NK-92 (cell line): ENCODE results near the gene DPF3.

ENCODE experiments used
- DNase-seq: peaks from one replicate; lab custom pipeline; 2025; ENCODE audit not compliant: unreplicated experiment; lab: John Stamatoyannopoulos, UW

DPF3 gene

DNA sequence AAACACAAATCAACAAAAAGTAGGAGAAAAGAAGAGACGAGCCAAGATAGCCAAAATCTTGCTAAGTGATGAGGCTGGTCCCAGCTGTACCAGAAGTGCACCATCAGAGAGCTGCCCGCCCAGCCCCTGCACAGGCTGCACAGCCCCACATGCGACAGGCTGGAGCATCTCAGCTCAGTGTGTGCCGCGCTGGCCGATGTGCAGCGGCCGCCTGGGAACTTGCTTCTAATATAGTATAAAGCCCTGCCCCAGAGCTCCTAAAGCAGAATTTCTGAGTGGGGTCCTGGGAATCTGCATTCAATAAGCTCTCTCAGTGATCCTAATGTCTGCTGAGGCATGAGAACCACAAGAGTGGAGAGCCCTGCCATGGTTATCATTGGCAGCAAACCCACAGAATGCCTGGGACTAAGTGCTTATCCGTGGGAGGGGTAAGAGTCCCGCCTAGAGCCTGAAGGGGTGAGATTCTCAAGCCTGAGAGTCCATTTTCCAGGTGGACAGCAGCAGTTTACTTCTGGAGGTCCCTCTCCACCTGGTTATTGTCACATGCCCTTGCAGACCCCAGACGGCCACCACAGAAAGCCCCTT, 171.6 kb downstream of the DPF3 start:
- DNase-seq: no peak

DNA sequence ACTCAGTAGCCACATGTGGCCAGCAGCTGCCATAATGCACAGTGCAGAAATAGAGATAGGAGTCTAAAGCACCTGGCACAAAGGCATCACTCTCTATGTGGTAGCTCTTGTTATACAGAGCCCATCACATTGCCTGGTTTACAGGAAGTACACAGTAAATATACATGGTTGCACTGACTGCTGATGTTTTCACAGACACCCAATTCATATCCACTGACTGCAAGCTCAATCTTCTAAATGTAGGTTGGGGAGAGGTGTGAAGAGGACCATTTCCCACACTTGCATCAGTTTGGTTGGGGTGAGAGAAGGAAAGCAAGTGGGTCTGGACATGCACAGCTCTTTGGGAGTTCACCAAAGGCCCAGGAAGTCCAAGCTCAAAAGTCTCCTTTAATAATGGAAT, 172.8 kb downstream of the DPF3 start:
- no peak for DNase-seq

DNA sequence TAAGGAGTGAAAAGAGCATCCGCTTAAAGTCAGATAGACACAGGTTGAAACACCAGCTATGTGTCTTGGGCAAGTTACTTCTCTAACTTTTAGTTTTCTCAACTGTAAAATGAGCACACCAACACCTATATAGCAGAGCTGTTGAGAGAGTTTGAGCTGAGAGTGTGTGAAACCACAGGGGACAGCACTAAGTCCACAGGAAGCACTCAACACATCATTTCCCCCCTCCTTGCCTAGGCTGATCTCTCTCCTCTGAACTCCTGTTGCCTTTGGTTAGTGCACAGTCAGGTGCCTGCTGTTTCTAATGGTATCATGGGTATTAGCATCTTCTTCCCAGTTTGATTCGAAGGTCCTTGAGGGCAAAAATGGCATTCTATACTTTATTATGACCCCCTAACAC, 176.7 kb downstream of the DPF3 start:
- DNase-seq: no peak

DNA sequence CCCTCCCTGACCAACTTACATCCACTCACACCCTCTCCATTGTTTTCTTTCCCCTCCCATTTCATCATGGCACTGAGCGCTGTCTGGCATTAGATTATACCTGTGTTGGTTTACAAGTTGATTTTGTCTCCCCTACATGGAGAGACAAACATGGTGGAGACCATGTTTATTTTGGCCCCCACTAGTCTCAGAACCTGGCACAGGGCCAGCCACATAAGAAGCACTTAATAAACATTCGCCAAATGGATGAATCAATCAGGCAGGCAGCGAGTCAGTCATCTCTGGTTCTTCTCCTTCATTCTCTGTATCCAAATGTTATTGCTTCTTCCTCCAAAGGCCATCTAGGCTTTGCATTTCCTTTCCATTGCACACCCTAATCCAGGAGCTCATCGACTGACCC, 177.4 kb downstream of the DPF3 start:
- DNase-seq: no peak

DNA sequence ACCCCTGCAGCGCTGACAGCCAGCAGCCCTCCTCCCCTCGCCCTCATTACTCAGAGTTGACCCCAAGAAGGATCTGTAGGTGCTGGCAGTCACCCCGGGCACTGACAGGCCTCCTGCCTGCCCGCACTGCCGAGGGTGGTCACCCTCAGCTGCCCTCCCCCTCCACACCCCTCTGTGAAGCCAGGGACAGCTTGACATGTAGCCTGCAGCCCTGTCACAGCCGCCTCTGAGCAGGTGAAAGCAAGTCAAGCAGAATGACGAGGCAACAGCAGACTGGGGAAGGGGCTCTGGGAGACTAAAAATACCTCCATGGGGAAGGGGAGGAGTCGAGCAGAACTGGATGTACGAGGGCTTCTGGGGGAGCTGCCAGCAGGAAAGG, 178.1 kb downstream of the DPF3 start:
- DNase-seq: no peak

DNA sequence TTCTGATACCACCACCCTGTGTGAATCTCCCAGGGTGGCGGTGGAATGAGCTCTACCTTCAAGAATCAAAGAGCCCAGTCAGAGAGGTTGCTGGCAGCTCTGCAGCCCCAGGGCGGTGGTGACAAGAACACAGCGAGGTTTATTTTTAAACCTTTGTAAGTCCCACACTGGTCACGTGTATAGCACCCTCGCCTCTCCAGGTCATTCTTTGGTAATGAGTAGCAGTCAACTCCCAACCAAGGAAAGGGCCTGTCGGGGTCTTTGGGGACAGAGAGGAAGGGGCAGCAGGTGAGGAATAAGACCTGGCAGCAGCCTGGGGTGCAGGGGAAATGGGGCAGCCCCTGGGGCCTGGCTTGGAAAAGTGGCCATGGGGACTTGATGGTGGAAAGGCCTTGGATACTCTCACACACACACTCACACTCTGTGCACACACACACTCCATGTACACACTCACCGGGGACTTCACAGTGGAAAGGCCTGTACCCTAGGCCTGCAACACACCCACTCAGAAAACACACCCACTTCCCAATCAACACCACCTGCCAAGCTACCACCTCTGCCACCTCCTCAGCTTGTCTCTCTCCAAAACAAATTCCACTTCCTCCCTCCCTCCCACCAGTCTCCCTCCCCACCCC, 178.6 kb downstream of the DPF3 start:
- no peak for DNase-seq

DNA sequence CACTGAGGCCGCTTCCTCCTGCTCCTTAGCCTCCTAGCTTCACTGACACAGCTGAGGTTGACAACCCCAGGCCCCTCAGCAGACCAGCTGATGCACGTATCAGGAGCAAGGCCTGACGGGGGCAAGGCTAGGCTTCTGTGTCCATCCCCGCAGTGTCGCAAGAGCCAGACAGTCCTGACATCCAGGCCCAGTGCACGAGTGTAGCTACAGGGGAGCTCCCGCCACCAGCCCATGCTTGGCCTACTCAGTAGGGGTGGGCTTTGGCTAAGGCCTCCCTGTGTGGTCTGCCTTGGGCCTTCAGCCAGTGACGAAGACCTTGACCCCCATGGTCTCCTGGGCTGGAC, 179.1 kb downstream of the DPF3 start:
- no peak for DNase-seq

DNA sequence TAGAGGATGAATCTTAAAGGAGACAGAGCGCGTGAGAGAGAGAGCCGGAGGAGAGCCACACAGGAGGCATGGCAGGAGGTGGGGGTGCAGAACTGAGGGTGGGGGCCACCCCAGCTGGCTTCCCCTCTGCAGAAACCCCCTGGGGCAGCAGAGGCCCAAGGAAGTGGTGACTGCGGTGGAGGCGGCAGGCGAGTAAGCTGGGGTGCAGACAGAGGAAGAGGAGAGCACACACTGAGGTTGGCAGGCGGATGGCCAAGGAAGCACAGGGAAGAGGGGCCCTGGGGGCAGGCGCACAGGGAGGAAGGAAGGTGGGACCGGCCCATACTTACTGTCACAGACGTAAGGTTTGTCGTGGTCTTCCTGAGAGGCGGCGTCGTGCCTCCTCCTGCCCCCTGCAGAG, 179.8 kb downstream of the DPF3 start:
- DNase-seq: no peak

DNA sequence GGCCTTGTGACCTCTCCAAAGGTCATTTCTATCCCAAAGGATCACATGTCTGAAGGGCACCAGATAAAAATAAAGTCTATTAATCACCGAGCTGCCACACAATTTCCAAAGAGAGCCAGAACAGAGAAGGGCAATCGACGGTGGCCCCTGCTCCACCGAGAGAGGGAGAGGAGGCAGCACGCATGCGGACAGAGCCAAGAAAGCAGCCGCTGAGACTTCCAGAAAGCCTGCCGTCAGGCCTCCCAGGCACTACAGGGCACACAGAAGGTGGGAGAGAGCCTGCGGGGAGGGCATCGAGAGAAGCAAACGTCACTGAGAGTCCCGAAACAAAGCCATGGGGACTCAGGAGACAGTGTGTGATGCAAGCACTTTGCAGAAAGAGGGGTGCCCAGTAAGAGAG, 182.0 kb downstream of the DPF3 start:
- DNase-seq: no peak

DNA sequence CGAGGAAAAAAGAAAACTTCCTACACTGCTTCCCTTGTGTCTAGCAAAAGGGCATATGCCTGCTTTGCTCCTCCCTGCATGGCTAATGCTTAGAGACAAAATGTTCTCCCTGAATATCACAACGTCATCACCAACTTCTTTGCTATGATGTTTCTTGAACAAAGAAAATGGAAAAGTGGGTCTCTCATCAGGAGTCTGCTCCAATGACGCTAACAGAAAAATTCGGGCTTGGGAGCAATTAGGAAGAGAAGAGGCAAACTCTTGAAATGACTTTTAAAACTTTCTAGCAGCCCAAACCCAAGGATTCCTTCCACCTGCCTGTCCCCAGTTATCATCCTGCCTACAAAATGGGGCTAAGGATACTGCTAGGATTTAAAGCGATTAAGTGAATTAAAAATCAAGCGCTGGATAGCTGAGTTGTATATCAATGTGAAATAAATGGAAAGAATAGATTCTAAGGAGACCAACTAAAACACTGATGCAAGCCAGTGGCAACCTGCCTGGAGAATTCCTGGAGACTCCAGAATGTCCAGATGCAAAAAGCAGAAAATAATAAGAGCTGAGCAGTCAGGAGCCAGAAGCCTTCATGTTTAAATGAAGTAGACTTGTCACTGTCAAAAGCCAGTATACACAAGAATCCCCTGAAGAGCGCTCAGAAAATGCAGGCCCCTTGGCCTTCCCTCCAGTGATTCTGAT, 183.8 kb downstream of the DPF3 start:
- DNase-seq: no peak

DNA sequence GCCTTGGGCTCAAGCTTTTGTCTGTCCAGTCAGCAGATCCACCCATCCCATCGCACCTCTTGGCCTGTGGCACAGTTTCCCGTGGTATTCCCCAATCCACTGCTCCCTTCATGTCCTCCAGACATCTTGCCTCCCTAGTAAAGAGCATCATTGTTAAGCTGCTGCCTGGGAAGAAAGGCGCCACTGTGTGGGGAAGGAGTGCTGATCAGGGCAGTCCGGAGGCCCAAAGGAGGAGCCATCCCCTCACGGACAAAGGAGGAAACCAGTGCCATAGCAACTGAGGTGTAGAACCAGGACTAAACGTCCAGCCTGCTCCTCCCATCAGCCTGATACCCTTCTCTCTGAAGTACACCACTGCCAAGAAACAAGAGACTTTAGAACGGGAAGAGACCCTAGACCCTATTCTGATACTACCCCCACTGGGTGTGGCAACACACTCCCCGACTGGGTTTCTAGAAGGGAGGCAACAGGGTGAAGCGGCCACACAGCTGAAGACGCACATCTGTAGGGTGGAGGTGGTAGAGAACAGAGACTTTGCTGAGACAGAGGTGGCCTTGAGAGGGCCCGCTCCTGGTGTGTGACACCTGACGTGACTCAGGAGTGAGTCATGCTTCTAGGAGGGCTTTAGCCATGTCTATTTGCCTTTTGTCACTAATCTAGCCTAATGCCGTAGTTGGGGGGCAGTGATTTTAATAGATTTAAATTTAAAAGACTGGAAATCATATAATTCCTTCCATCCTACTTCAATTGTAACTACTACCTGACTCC, 185.0 kb downstream of the DPF3 start:
- DNase-seq: no peak

DNA sequence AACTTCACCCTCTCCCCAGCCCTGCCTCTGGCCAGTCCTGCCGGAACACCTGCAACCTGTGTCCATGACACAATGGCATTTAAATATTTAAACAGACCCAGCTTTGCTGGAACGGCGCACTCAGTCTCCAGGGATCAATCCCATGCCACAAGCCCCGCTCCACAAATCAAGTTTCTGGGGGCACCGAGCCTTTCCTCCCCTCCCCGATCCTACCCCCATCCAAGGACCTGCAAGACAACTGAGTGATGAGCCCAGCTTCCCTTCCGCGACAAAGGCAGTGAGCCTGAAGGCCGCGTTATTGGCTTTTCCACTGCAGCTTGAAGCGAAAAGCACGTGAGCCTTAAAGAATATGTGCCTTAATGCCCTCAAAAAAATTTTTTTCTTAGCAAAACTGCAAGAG, 185.7 kb downstream of the DPF3 start:
- DNase-seq: no peak

DNA sequence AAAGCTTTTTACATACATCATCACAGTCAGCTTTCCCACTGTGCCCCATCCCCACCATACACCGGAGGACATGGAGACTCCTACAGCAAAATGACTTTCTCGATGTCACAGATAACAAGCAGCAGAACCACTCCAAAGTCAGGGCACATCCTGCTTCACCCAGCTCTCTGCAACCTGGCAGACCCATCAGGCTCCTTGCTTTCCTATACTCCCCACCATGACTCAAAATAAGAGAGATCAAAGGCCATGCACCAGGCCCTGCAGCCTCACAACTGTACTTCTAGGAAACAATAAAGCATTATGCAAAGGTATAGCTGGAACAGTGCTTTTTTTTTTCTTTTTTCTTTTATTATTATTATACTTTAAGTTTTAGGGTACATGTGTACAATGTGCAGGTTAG, 187.4 kb downstream of the DPF3 start:
- DNase-seq: no peak

DNA sequence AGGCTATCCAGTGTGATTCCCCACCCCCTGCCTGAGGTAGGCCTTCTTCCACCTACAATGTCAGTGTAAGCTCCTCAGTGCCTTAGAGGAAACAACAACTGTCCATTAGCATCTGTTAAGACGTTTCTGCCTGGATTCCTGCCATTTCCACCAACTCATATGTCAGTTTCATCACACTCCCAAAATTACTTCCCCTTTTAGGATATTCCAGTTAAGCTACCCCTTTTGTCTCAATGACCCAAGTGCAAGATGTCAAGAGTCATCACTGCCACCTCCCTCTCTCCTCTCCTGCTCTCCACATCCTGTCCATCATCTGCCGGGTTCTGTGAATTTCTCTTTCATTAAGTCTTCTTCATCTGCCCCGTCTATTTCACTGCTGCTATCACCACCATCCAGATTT, 189.4 kb downstream of the DPF3 start:
- no peak for DNase-seq

DNA sequence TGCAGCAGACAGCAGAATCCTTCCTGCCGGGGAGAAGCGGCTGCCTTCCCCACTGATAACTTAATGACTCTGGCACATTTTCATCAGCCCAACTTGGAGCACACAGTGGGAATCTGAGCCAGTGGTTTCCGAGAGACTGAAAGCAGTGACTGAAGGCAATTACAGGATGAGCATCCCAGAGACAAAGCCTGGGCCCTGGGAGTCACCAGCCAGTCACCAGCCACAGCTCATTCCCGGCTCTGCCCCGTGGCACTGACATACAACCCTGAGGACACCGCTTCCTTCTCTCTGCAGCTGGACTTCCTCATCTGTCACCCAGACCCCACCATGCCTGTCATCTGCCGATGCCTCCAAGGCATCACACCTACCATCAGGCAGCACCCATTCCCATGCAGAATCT, 192.3 kb downstream of the DPF3 start:
- DNase-seq: no peak

DNA sequence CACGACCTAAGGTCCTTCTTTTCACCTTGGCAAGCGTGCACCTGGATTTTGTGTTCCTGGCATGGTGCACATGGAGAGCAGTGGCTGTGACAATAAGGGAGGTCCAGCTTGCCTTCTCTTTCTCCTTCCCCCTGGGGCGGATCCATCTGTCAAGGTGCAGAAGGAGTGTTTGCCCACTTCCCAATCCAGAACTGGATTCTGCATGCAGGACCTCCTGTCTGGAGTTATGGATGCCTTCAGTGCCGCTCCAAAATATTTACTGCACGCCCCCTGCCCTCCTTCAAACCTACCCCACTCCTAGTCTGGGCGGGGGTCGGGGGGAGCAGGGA, 192.7 kb downstream of the DPF3 start:
- DNase-seq: no peak

DNA sequence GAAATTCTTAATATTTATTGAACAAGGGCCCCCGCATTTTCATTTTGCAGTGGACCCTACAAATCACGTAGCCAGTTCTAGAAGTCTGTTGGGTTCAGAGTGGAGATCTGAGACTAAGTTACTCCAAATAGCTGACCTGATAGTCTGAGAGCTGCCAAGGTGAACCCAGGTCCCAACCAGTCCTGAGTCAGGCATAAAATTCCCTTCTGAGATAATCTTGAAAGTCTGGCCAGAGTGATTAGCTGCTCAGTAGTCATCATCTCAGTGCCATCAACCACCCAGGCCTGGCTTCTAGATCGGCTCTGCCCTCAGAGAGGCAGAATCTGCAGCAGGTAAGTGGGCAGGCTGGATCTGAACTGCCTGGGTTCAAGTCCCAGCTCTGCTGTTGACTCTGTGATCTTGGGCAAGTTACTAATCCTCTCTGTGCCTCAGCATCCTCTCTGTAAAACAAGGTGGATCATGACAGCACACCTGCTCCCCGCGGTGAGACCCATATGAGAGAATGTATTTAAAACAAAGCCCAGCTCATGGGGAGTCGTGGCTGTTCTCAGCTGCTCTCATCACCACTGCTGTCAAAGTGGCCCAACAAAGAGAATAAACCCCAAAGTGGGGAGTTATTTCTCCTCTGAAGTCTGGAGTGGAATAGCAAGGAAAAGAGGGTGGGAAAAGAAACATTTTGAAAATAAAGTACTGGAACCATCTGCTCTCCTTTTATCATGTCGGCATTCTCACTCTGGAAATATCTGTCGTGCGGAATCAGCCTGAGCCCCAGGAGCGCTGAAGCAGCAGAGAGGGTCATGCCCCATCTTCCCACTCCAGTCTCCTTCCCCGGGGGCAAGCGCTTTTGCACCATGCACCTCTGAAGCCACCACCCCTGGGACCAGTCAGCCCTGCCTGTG, 193.3 kb downstream of the DPF3 start:
- no peak for DNase-seq

DNA sequence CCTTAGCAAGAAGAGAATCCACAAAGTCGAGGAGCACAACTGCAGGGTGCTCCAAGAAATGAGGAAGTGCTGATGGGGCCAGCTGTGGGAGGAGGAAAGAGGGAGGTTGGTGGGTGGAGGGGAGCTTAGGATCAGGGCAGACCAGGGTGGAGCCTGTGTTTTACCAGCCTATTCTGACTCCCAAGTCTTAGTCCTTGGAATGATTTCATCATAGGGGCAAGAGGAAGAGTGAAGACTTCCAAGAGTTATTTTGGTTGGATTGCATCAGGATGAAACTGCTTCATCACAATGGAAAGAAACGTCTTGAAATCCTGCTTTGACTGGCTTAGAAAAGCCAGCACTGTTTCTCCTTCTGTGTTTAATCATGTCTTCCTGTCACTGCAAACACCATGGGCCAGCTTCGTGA, 194.0 kb downstream of the DPF3 start:
- no peak for DNase-seq

DNA sequence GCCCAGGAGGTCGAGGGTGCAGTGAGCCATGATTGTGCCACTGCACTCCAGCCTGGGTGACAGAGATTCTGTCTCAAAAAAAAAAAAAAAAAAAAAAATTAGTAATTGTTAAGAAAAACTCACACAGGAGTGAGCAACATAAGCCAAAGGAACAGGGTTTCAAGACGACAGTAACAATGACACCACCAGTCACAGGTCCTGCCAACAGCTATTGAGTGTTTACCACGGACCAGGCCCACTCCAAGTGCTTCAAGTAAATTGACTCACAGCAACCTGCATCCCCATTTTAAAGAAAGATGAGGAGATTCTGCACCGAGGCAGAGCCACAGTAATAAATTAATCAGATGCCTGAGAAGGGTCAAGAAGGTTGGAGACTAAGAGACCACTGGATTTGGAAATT, 194.5 kb downstream of the DPF3 start:
- no peak for DNase-seq

DNA sequence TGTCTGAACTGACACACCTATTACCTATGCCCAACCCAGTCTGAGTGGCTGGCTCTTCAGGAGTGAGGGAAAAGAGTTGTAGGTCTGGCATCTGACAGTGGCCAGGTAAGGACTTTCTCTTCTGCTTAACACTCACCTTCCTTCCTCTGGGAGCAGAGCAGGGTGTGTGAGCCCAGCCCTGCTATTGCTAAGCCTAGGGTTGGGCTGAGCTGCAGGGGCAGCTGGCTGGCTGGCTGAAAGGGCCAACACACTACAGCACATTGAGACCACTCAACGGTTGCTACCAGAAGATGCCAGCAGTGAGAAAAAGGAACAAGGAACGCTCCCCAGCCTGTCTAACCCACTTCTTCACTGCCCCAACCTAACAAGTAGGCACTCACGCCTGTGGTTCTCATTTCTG, 201.2 kb downstream of the DPF3 start:
- no peak for DNase-seq

DNA sequence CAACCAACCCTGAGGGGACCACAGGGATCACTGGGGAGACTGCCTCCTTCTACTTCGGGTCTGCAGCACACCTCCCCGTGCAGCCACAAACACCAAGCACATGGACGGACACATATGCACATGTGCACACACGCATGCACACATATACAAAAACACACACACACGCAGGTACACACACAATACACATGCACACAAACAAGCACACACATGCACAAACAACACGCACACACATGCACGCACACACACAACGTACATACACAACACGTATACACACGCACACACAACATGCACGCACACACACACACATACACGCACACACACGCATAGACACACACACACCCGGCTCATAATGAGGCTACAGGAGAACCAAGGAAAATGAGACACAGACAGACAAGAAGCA, 203.6 kb downstream of the DPF3 start:
- no peak for DNase-seq
